ENCODE results near the gene PTPRB. TPM values are rescaled to one million over a fixed set of nuclear protein-coding genes. Genes with fewer than 3 reads are reported as not detected.

Gene PTPRB
- total RNA-seq, 3 donors from 2014 or later = 22.0 to 29.4 (median 27.9) TPM

- no peak for TF ChIP-seq CTCF (IDR thresholded peaks at IDR 0.05)
- H3K4me3 ChIP-seq = no peak overlapping the region
- intact Hi-C loops (cut with DNase I, micrococcal nuclease) = no loop called here
These were observed 102.8 kb downstream of the PTPRB start for GRCh38 chr12:70534466-70534865.

GRCh38 chr12:70529647-70530046 lies 107.6 kb downstream of the PTPRB start:
- Histone ChIP-seq H3K9me3 (no peaks in the 10 kb centered on the region), H3K36me3 (ENCODE audit: low read depth) (no peaks in the 10 kb centered on the region), H3K4me3 (no peak overlapping the region), H3K4me1 (ENCODE audit: low read depth) (no peaks in the 10 kb centered on the region)
- intact Hi-C loops (cut with DNase I, micrococcal nuclease) = no loop called here
- ATAC-seq (no peak), DNase-seq (no peak)
- TF ChIP-seq CTCF (IDR thresholded peaks at IDR 0.05) = no peak

More at GRCh38 chr12:70534466-70534865, 102.8 kb downstream of the PTPRB start:
- H3K4me1 ChIP-seq (ENCODE audit: low read depth) = no peaks in the 10 kb centered on the region
- DNase-seq (no peak), ATAC-seq (no peak)
- H3K36me3 ChIP-seq (ENCODE audit: low read depth) = no peaks in the 10 kb centered on the region
- H3K9me3 ChIP-seq = no peaks in the 10 kb centered on the region

- no peaks in the 10 kb centered on the region for H3K4me1 ChIP-seq (ENCODE audit: low read depth)
- ATAC-seq = no peak
- intact Hi-C loops (cut with DNase I, micrococcal nuclease) = no loop called here
- H3K4me3 ChIP-seq = no peak overlapping the region
- no peak for DNase-seq
- no peaks in the 10 kb centered on the region for H3K36me3 ChIP-seq (ENCODE audit: low read depth)
- H3K9me3 ChIP-seq = no peaks in the 10 kb centered on the region
- TF ChIP-seq CTCF (IDR thresholded peaks at IDR 0.05) = no peak
These were observed 116.4 kb downstream of the PTPRB start for GRCh38 chr12:70520847-70521246.

GRCh38 chr12:70513426-70513825 lies 123.8 kb downstream of the PTPRB start:
- Histone ChIP-seq H3K4me1 (ENCODE audit: low read depth) (no peaks in the 10 kb centered on the region), H3K4me3 (no peak overlapping the region), H3K36me3 (ENCODE audit: low read depth) (no peaks in the 10 kb centered on the region), H3K9me3 (peaks cover 5% of the 10 kb centered on the region)
- intact Hi-C loops (cut with DNase I, micrococcal nuclease) = no loop called here
- ATAC-seq (no peak), DNase-seq (no peak)
- no peak for TF ChIP-seq CTCF (IDR thresholded peaks at IDR 0.05)

GRCh38 chr12:70508178-70508577 lies 129.1 kb downstream of the PTPRB start:
- Histone ChIP-seq H3K4me3 (no peak overlapping the region), H3K4me1 (ENCODE audit: low read depth) (no peaks in the 10 kb centered on the region), H3K36me3 (ENCODE audit: low read depth) (no peaks in the 10 kb centered on the region), H3K9me3 (peaks cover 6% of the 10 kb centered on the region)
- intact Hi-C loops (cut with DNase I, micrococcal nuclease) = no loop called here
- DNase-seq (no peak), ATAC-seq (no peak)
- TF ChIP-seq CTCF (IDR thresholded peaks at IDR 0.05) = no peak

GRCh38 chr12:70507442-70507841 lies 129.8 kb downstream of the PTPRB start:
- no peaks in the 10 kb centered on the region for H3K4me1 ChIP-seq (ENCODE audit: low read depth)
- H3K36me3 ChIP-seq (ENCODE audit: low read depth) = no peaks in the 10 kb centered on the region
- no peak for TF ChIP-seq CTCF (IDR thresholded peaks at IDR 0.05)
- H3K4me3 ChIP-seq = no peak overlapping the region
- ATAC-seq = no peak
- peaks cover 6% of the 10 kb centered on the region for H3K9me3 ChIP-seq
- intact Hi-C loops (cut with DNase I, micrococcal nuclease) = no loop called here
- no peak for DNase-seq
